Ovary (tissue), 9 donors: Measurements from ENCODE around the gene B3GNT9. TPM values are rescaled to one million over a fixed set of nuclear protein-coding genes. Genes with fewer than 3 reads are reported as not detected.

Experiments
- DNase-seq, 5 donors: peaks; one replicate each; pipeline ENCODE4 v3.0.0-alpha.2; 2019 to 2020
- H3K27ac ChIP-seq, 2 donors: fragments of 200-600 bp; one replicate each; pipeline versions ENCODE4 v1.5.1 to v1.8.0; 2019 to 2022
- H3K27me3 ChIP-seq: fragments of 200-600 bp; one replicate; pipeline ENCODE4 v1.8.0; 2022
- H3K36me3 ChIP-seq: fragments of 200-600 bp; sonication (generic); one replicate; pipeline ENCODE4 v1.5.1; 2019
- H3K4me1 ChIP-seq: one replicate; pipeline ENCODE4 v1.8.1; 2013; ENCODE audit warnings: mild to moderate bottlenecking, moderate library complexity; ENCODE audit not compliant: insufficient read depth
- H3K4me3 ChIP-seq: fragments of 200-600 bp; sonication (generic); one replicate; pipeline ENCODE4 v1.5.1; 2017
- H3K9me3 ChIP-seq, 2 donors: fragments of 200-600 bp in 1 of 2; sonication (generic) in 1 of 2; one replicate each; pipeline versions ENCODE4 v1.5.1 to v1.8.1; 2013 to 2019; ENCODE audit warnings: mild to moderate bottlenecking in 1 of 2, moderate library complexity in 1 of 2
- CTCF ChIP-seq, 3 donors: fragments of 450-650 bp in 2 of 3; fragments of 200-600 bp in 1 of 3; IDR thresholded peaks; one replicate each; pipeline versions ENCODE4 v1.5.1 to v1.8.0; 2016 to 2022; ENCODE audit warnings: antibody characterized with exemption in 3 of 3, mild to moderate bottlenecking in 1 of 3
- EP300 ChIP-seq: sonication (generic); formaldehyde crosslinking; IDR thresholded peaks from one replicate; pipeline ENCODE4 v1.6.1; 2017; ENCODE audit warnings: antibody characterized with exemption
- POLR2A ChIP-seq: fragments of 450-650 bp; IDR thresholded peaks from one replicate; pipeline ENCODE4 v1.6.1; 2017; ENCODE audit warnings: antibody characterized with exemption, mild to moderate bottlenecking, moderate library complexity
- WGBS, 3 donors: extraction: QIAGEN DNeasy Blood & Tissue Kit in 1 of 3; methylation state at CpG; one replicate each; pipeline versions ENCODE4 v1.1.5 to v1.1.7; 2013 to 2017; 5-methylcytosine and 5-hydroxymethylcytosine counted together
- intact Hi-C, 4 donors: fragments of 100-400 bp; cut with DNase I; formaldehyde crosslinking; loops; one replicate each; pipeline versions ENCODE4 v1.11.0 to v1.15.1; 2022 to 2023
- polyA plus RNA-seq, 2 donors: library from polyadenylated mRNA; stranded (reverse); fragments of 200-250 nt in 1 of 2; fragments of 350-450 nt in 1 of 2; fragmentation: Illumina TruSeq in 1 of 2; extraction: RNeasy Lipid Tissue Mini Kit (QIAGEN cat#74804) in 1 of 2; gene quantifications; one replicate each; pipeline ENCODE4 v1.2.3, GENCODE V29; 2013 to 2014
- total RNA-seq, 7 donors: library from RNA; depleted of rRNA in 2 of 7; stranded (reverse); fragments of >200 nt in 2 of 7; fragmentation: NEBNext Ultra II Directional in 3 of 7; extraction: Animal tissue kit (Norgen Biotek cat#: 25700) in 3 of 7; gene quantifications; one replicate each; pipeline versions ENCODE4 v1.1.0 to v1.2.4, GENCODE V29; 2016 to 2023
- donor health status: DM: no; HTN: no; CAD: no; lungs with moderate emphysema.
- donor health status: DM: no; HTN: no; CAD: no.
- donor health status: Bipolar disorder and iron deficiency.
- donor health status: DM: yes; HTN: yes; CAD: no.
- donor health status: DM: no; HTN: no; CAD: no.
- donor health status: DM: yes; HTN: yes; CAD: no.

The B3GNT9 gene
- total and polyA plus RNA-seq, 9 donors, result 11.1 to 45.7 (median 27.6) TPM

GRCh38 chr16:67116388-67117311, 34.1 kb downstream of the B3GNT9 start:
- no peak for DNase-seq
- Histone ChIP-seq H3K9me3 (no peaks in the 10 kb centered on the region), H3K4me1 (no peaks in the 10 kb centered on the region), H3K27ac (no peak overlapping the region), H3K27me3 (no peaks in the 10 kb centered on the region), H3K4me3 (no peak overlapping the region), H3K36me3 (no peaks in the 10 kb centered on the region)
- TF ChIP-seq EP300 (no peak), CTCF (IDR thresholded peaks at IDR 0.05) (no peak), POLR2A (no peak)
- intact Hi-C loops, result no loop called here
- 84 to 90% (median 88%) methylated on average over 13 of the region's 13 CpGs for WGBS, 3 donors

GRCh38 chr16:67115639-67116038, 35.2 kb downstream of the B3GNT9 start:
- Histone ChIP-seq H3K9me3 (no peaks in the 10 kb centered on the region), H3K27me3 (no peaks in the 10 kb centered on the region), H3K27ac (no peak overlapping the region), H3K4me3 (no peak overlapping the region), H3K36me3 (no peaks in the 10 kb centered on the region), H3K4me1 (peaks cover 5% of the 10 kb centered on the region)
- intact Hi-C loops, result no loop called here
- TF ChIP-seq CTCF (IDR thresholded peaks at IDR 0.05), result no peak
- 77 to 80% (median 79%) methylated on average over 7 of the region's 7 CpGs for WGBS, 3 donors
- no peak for DNase-seq

- DNase-seq, result no peak
- no peak for TF ChIP-seq POLR2A
- 75 to 80% (median 76%) methylated on average over 2 of the region's 2 CpGs for WGBS, 3 donors
- Histone ChIP-seq H3K27me3 (no peaks in the 10 kb centered on the region), H3K4me3 (no peak overlapping the region), H3K9me3 (no peaks in the 10 kb centered on the region), H3K36me3 (no peaks in the 10 kb centered on the region), H3K4me1 (peaks cover 6% of the 10 kb centered on the region), H3K27ac (no peak overlapping the region)
- intact Hi-C loops, result no loop called here
These were observed 36.0 kb downstream of the B3GNT9 start for GRCh38 chr16:67114793-67115192.

- WGBS, 3 donors, result 65 to 81% (median 81%) methylated on average over 4 of the region's 4 CpGs
- Histone ChIP-seq H3K9me3 (no peaks in the 10 kb centered on the region), H3K36me3 (no peaks in the 10 kb centered on the region), H3K4me1 (peaks cover 11% of the 10 kb centered on the region), H3K4me3 (no peak overlapping the region), H3K27ac (no peak overlapping the region), H3K27me3 (no peaks in the 10 kb centered on the region)
- TF ChIP-seq EP300 (no peak), POLR2A (no peak), CTCF (IDR thresholded peaks at IDR 0.05) (no peak)
- DNase-seq, result no peak
- intact Hi-C loops, result no loop called here
These were observed 38.0 kb downstream of the B3GNT9 start for GRCh38 chr16:67112591-67113399.
